GM18526 (cell line): ENCODE data around the gene GRB10.

Experiments
- POLR2A ChIP-seq: IDR thresholded peaks from 3 replicates; pipeline ENCODE4 v1.6.1; 2011; ENCODE audit not compliant: insufficient read length; ENCODE audit errors: extremely low read depth

The GRB10 gene

GRCh38 chr7:50743016-50743415 is 39.7 kb downstream of the GRB10 start:
- no peak for TF ChIP-seq POLR2A

- no peak for TF ChIP-seq POLR2A
These were observed 40.3 kb downstream of the GRB10 start for GRCh38 chr7:50742401-50742800.

- TF ChIP-seq POLR2A = no peak
These were observed 42.8 kb downstream of the GRB10 start for GRCh38 chr7:50739744-50740435.

- no peak for TF ChIP-seq POLR2A
These were observed 43.8 kb downstream of the GRB10 start for GRCh38 chr7:50738932-50739331.

- TF ChIP-seq POLR2A = no peak
These were observed 47.4 kb downstream of the GRB10 start for GRCh38 chr7:50735333-50735732.

GRCh38 chr7:50734246-50734645 is 48.5 kb downstream of the GRB10 start:
- TF ChIP-seq POLR2A = no peak

- no peak for TF ChIP-seq POLR2A
These were observed 49.1 kb downstream of the GRB10 start for GRCh38 chr7:50733552-50733951.

GRCh38 chr7:50731703-50732582 is 50.8 kb downstream of the GRB10 start:
- no peak for TF ChIP-seq POLR2A

GRCh38 chr7:50730446-50731400 is 52.0 kb downstream of the GRB10 start:
- no peak for TF ChIP-seq POLR2A

- TF ChIP-seq POLR2A = no peak
These were observed 52.7 kb downstream of the GRB10 start for GRCh38 chr7:50729962-50730361.

GRCh38 chr7:50728184-50728583 is 54.5 kb downstream of the GRB10 start:
- no peak for TF ChIP-seq POLR2A

- no peak for TF ChIP-seq POLR2A
These were observed 55.0 kb downstream of the GRB10 start for GRCh38 chr7:50727711-50728110.

- no peak for TF ChIP-seq POLR2A
These were observed 55.6 kb downstream of the GRB10 start for GRCh38 chr7:50727072-50727471.

GRCh38 chr7:50725774-50726173 is 56.9 kb downstream of the GRB10 start:
- TF ChIP-seq POLR2A = no peak

GRCh38 chr7:50724526-50725520 is 57.9 kb downstream of the GRB10 start:
- TF ChIP-seq POLR2A = no peak

- no peak for TF ChIP-seq POLR2A
These were observed 58.8 kb downstream of the GRB10 start for GRCh38 chr7:50723888-50724287.
